Loucy (cell line): Measurements from ENCODE around the gene ATG7.

Experiments used
- H2AFZ ChIP-seq: fragments of 200-600 bp; sonication (generic); 2 replicates; pipeline ENCODE4 v1.6.0; 2016; ENCODE audit warnings: antibody characterized with exemption, mild to moderate bottlenecking, low read length, moderate library complexity
- H3F3A ChIP-seq: fragments of 200-600 bp; 2 replicates; pipeline ENCODE4 v1.6.0; 2016; ENCODE audit warnings: antibody characterized with exemption, low read depth, mild to moderate bottlenecking
- H3K27me3 ChIP-seq: fragments of 200-600 bp; sonication (generic); 2 replicates; pipeline ENCODE4 v1.6.1; 2014; ENCODE audit warnings: low read length, mild to moderate bottlenecking; ENCODE audit not compliant: insufficient read depth, poor library complexity, severe bottlenecking
- H3K36me3 ChIP-seq: fragments of 200-600 bp; sonication (generic); 2 replicates; pipeline ENCODE4 v1.6.1; 2016; ENCODE audit warnings: low read length; ENCODE audit not compliant: insufficient read depth
- H3K4me1 ChIP-seq: fragments of 200-600 bp; sonication (generic); 2 replicates; pipeline ENCODE4 v1.5.1; 2014; ENCODE audit warnings: low read length, mild to moderate bottlenecking; ENCODE audit not compliant: insufficient read depth, poor library complexity, severe bottlenecking
- H3K4me2 ChIP-seq: fragments of 200-600 bp; sonication (generic); 2 replicates; pipeline ENCODE4 v1.6.0; 2014; ENCODE audit warnings: antibody characterized with exemption, low read length, low read depth, mild to moderate bottlenecking; ENCODE audit not compliant: poor library complexity, severe bottlenecking
- H3K4me3 ChIP-seq: fragments of 200-600 bp; sonication (generic); 2 replicates; pipeline ENCODE4 v1.5.1; 2014; ENCODE audit warnings: low read length, mild to moderate bottlenecking, mixed read lengths; ENCODE audit not compliant: poor library complexity, severe bottlenecking
- H3K79me2 ChIP-seq: fragments of 200-600 bp; sonication (generic); 2 replicates; pipeline ENCODE4 v1.6.1; 2014; ENCODE audit warnings: low read length; ENCODE audit not compliant: insufficient read depth
- H3K9ac ChIP-seq: fragments of 200-600 bp; sonication (generic); 2 replicates; pipeline ENCODE4 v1.6.0; 2014; ENCODE audit warnings: mild to moderate bottlenecking, low read depth, low read length, moderate library complexity; ENCODE audit not compliant: poor library complexity, severe bottlenecking
- H3K9me2 ChIP-seq: fragments of 200-600 bp; sonication (generic); replicated peaks from 2 replicates; pipeline ENCODE4 v1.6.1; 2016; ENCODE audit warnings: low read depth, low read length, mixed read lengths
- H3K9me3 ChIP-seq: fragments of 200-600 bp; sonication (generic); 2 replicates; pipeline ENCODE4 v1.6.1; 2014; ENCODE audit warnings: mild to moderate bottlenecking, antibody characterized with exemption, low read length, low read depth; ENCODE audit not compliant: insufficient read depth
- H4K20me1 ChIP-seq: fragments of 200-600 bp; sonication (generic); 2 replicates; pipeline ENCODE4 v1.6.0; 2014; ENCODE audit warnings: antibody characterized with exemption, low read length, mild to moderate bottlenecking; ENCODE audit not compliant: insufficient read depth, poor library complexity, severe bottlenecking
- CTCF ChIP-seq: fragments of 200-600 bp; sonication (generic); conservative IDR thresholded peaks from 2 replicates; pipeline ENCODE4 v1.5.1; 2014; ENCODE audit warnings: mild to moderate bottlenecking, antibody characterized with exemption, low read length
- EZH2phosphoT487 ChIP-seq: fragments of 200-600 bp; IDR thresholded peaks from 2 replicates; pipeline ENCODE4 v1.6.1; 2018; ENCODE audit warnings: antibody characterized with exemption, mild to moderate bottlenecking, moderate library complexity, borderline replicate concordance

The ATG7 gene

GRCh38 chr3:11226042-11226370 lies 46.2 kb upstream of the ATG7 start:
- H3K79me2 ChIP-seq, result no peaks in the 10 kb centered on the region
- H2AFZ ChIP-seq, result peak overlapping the region; percentile 77
- H3K9ac ChIP-seq, result peak overlapping the region; percentile 51
- 0 out of 2 replicates have a peak, but pooled peaks cover 4% of the 10 kb centered on the region for H3F3A ChIP-seq
- peak overlapping the region; percentile 70 for H3K4me3 ChIP-seq
- TF ChIP-seq EZH2phosphoT487 (no peak), CTCF (no peak)
- no peaks in the 10 kb centered on the region for H3K9me3 ChIP-seq
- H3K36me3 ChIP-seq, result no peaks in the 10 kb centered on the region
- peaks cover 33% of the 10 kb centered on the region for H3K4me1 ChIP-seq
- peak overlapping the region; percentile 67 for H3K4me2 ChIP-seq
- H3K27me3 ChIP-seq, result no peaks in the 10 kb centered on the region
- H3K9me2 ChIP-seq, result no peaks in the 10 kb centered on the region
- no peaks in the 10 kb centered on the region for H4K20me1 ChIP-seq

GRCh38 chr3:11228041-11228440 lies 44.2 kb upstream of the ATG7 start:
- no peak overlapping the region for H3K9ac ChIP-seq
- H3K4me1 ChIP-seq, result peaks cover 33% of the 10 kb centered on the region
- no peak for TF ChIP-seq EZH2phosphoT487
- TF ChIP-seq CTCF, result no peak
- H3K4me2 ChIP-seq, result peak overlapping the region; percentile 67
- H4K20me1 ChIP-seq, result no peaks in the 10 kb centered on the region
- no peak overlapping the region for H2AFZ ChIP-seq
- H3K4me3 ChIP-seq, result no peak overlapping the region
- H3K27me3 ChIP-seq, result peaks cover 3% of the 10 kb centered on the region
- no peaks in the 10 kb centered on the region for H3K9me3 ChIP-seq
- 0 out of 2 replicates have a peak, but pooled peaks cover 4% of the 10 kb centered on the region for H3F3A ChIP-seq
- H3K36me3 ChIP-seq, result no peaks in the 10 kb centered on the region
- H3K79me2 ChIP-seq, result no peaks in the 10 kb centered on the region
- H3K9me2 ChIP-seq, result no peaks in the 10 kb centered on the region

- Histone ChIP-seq H3K4me3 (no peak overlapping the region), H3K27me3 (peaks cover 3% of the 10 kb centered on the region), H2AFZ (no peak overlapping the region), H3K9ac (no peak overlapping the region), H3K79me2 (no peaks in the 10 kb centered on the region), H3K9me3 (no peaks in the 10 kb centered on the region), H3K4me1 (peaks cover 31% of the 10 kb centered on the region), H4K20me1 (no peaks in the 10 kb centered on the region), H3K36me3 (no peaks in the 10 kb centered on the region), H3K4me2 (no peak overlapping the region), H3F3A (0 out of 2 replicates have a peak, but pooled peaks cover 4% of the 10 kb centered on the region), H3K9me2 (no peaks in the 10 kb centered on the region)
- TF ChIP-seq CTCF, result no peak
- TF ChIP-seq EZH2phosphoT487, result no peak
Observed at GRCh38 chr3:11230125-11230524, 42.1 kb upstream of the ATG7 start.
